Stimulated activated naive B cell treated with anti-CD40 and anti-IgM and Interleukin-4, amounts not matched to agents 10 μg/mL and 1 μg/mL and 100 μg/mL, for 72 hours (primary cell): ENCODE results near the gene HNRNPUL1.

Experiments used
- ATAC-seq, 2 donors: fragments of 150-1000 bp; cut with Tn5 transposase; replicated peaks; 2 replicates each; pipeline ENCODE4 v1.10.0; 2021; ENCODE audit warnings: moderate library complexity in 1 of 2
- DNase-seq: peaks from one replicate; pipeline ENCODE4 v3.0.0; 2021
- H3K27ac Mint-ChIP-seq: one replicate; pipeline ENCODE4 v1.8.0; 2022; ENCODE audit warnings: mild to moderate bottlenecking, mixed read lengths
- H3K27me3 Mint-ChIP-seq, 2 donors: one replicate each; pipeline ENCODE4 v1.8.0; 2022; ENCODE audit warnings: mixed read lengths in 2 of 2
- H3K36me3 Mint-ChIP-seq, 2 donors: one replicate each; pipeline ENCODE4 v1.8.0; 2022; ENCODE audit warnings: mixed read lengths in 2 of 2, mild to moderate bottlenecking in 1 of 2
- H3K4me1 Mint-ChIP-seq, 2 donors: one replicate each; pipeline ENCODE4 v1.8.0; 2022; ENCODE audit warnings: mixed read lengths in 2 of 2, mild to moderate bottlenecking in 1 of 2
- H3K4me3 Mint-ChIP-seq, 2 donors: one replicate each; pipeline ENCODE4 v1.8.0; 2022; ENCODE audit warnings: mild to moderate bottlenecking in 2 of 2, mixed read lengths in 2 of 2, moderate library complexity in 1 of 2
- H3K9me3 Mint-ChIP-seq, 2 donors: one replicate each; pipeline ENCODE4 v1.8.0; 2022; ENCODE audit warnings: mixed read lengths in 2 of 2, mild to moderate bottlenecking in 1 of 2

Gene HNRNPUL1

DNA sequence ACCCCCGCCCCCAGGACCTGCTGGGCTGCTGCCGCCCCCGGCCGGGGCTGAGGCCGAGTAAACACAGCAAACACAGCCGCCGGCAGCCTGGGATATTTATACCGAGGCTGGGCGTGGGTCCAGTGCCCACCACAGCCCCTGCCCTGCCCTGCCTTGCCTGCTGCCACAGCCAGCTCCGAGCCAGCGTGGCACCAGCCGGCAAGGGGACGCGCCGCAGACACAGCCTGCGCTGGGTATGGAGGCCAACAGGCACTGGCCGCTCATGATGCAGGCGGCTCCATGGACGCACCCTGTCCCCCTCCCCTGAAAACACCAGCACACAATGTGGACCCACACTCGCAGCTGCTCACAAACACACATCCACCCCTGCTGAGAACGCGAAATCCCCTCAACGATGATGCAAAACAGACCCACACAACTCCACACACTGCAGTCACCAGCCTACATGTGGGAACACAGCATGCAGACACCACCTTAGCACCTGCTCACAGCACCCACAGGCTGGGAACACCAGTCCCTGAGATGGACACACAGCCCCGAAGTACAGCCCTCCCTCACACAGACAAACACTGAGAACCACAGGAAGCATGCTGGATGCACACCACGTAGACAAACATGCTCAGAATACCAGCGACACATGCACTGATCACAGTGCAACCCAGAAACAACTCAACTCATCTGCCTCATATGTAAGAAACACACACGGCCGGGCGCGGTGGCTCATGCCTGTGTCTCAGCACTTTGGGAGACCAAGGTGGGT lies 62.0 kb downstream of the HNRNPUL1 start:
- Mint-ChIP-seq H3K4me1 (peaks cover 66 to 91% of the 10 kb centered on the region in 2 donors), H3K36me3 (peaks cover 40 to 68% of the 10 kb centered on the region in 2 donors), H3K27me3 (no peaks in the 10 kb centered on the region), H3K4me3 (peak overlapping the region; percentile 79 to 81), H3K27ac (peak overlapping the region; percentile 97), H3K9me3 (no peaks in the 10 kb centered on the region)
- DNase-seq, result peak; percentile 53
- ATAC-seq, result peak; percentile 53 to 59

DNA sequence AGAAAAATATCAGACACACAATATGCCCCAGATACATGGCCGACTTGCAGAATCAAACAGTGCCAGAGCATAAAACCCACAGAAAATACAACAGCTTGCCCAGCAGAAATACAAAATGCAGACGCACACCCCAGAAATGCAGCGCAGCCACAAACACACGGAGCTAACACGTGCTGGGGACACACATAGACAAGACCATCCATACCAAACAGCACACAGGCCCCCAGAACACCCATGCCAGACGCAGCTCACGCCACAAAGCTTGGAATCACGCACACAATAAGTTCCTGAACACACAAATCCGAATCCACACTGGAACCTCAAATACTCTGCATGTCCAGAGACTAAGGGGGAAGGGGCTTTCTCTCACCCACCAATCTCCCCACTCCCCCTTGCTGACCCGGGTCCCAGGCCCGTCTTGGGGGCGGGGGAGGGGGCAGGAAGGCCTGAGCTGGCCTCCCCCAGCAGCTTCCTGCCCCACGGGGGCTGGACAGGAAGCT lies 63.0 kb downstream of the HNRNPUL1 start:
- no peak for ATAC-seq
- DNase-seq, result no peak
- H3K36me3 Mint-ChIP-seq, result peaks cover 45 to 74% of the 10 kb centered on the region in 2 donors
- H3K4me3 Mint-ChIP-seq, result peak overlapping the region; percentile 79 to 81
- H3K27me3 Mint-ChIP-seq, result no peaks in the 10 kb centered on the region
- H3K27ac Mint-ChIP-seq, result peak overlapping the region; percentile 92
- H3K4me1 Mint-ChIP-seq, result peaks cover 71 to 91% of the 10 kb centered on the region in 2 donors
- no peaks in the 10 kb centered on the region for H3K9me3 Mint-ChIP-seq

DNA sequence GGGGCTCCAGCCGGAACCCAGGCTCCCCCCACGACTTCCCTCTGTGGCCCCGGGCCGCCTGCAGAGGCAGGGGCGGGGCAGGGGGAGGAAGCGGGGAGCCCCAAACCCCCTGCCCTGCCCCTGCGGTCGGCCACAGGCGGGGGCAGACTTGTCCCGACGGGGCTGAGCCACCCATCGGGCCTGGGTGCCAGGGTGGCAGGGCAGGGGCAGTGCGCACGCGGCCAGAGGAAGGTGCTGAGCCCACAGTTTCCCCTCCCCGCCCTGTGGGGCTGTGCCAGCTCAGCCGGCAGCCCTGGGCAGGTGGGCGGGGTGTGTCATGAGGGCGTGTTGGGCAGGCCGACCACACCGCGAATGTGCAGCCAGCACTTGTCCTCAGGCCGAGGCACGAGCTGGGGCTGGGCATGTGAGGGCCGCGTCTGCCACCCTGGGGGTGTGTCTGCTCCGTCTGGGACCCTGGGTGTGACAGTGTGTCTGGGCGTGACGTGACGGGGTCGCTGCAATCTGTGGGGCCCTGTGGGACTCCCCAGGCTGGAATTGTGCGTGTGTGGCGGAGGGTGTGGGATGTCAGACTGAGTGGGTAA lies 63.5 kb downstream of the HNRNPUL1 start:
- peaks cover 44 to 73% of the 10 kb centered on the region in 2 donors for H3K36me3 Mint-ChIP-seq
- H3K27me3 Mint-ChIP-seq, result no peaks in the 10 kb centered on the region
- H3K9me3 Mint-ChIP-seq, result no peaks in the 10 kb centered on the region
- H3K4me1 Mint-ChIP-seq, result peaks cover 68 to 88% of the 10 kb centered on the region in 2 donors
- DNase-seq, result peak; percentile 80
- peak; percentile 69 to 75 for ATAC-seq
- H3K27ac Mint-ChIP-seq, result peak overlapping the region; percentile 96
- peak overlapping the region; percentile 79 to 81 for H3K4me3 Mint-ChIP-seq

DNA sequence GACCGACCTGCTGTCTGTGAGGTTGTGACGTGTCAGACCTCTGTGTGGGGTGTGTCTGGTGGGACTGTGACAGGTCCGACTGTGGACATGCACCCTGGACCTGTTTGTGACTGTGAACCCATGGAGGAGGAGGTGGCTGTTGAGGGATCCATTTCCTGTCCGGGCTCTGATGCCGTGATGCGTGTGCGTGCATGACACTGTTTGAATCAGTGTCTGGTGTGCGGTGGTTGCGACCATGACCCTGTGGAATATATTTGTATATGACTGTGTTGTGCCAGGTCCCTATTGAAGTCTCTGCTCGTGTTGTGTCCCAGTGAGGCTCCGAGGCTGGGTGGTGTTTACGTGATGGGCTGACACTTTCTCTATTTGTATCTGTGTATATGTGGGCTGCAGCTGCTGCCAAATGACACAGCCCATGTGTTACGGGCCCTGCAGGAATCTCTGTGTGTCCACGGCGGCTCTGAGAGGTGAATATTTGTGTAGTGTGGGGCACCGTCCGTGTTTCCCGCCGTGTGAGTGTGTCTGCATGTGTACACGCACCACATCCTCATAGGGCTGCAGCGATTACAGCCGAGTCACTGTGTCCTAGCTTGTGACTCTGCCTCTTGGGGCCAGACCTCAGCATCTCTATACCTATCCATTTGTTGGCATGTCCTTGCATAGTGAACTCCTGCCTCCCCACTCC lies 64.1 kb downstream of the HNRNPUL1 start:
- Mint-ChIP-seq H3K9me3 (no peaks in the 10 kb centered on the region), H3K4me3 (peak overlapping the region; percentile 79 to 81), H3K27ac (peak overlapping the region; percentile 96), H3K36me3 (peaks cover 42 to 71% of the 10 kb centered on the region in 2 donors), H3K4me1 (peaks cover 62 to 86% of the 10 kb centered on the region in 2 donors), H3K27me3 (no peaks in the 10 kb centered on the region)
- ATAC-seq, result peak; percentile 19 to 29
- DNase-seq, result no peak

DNA sequence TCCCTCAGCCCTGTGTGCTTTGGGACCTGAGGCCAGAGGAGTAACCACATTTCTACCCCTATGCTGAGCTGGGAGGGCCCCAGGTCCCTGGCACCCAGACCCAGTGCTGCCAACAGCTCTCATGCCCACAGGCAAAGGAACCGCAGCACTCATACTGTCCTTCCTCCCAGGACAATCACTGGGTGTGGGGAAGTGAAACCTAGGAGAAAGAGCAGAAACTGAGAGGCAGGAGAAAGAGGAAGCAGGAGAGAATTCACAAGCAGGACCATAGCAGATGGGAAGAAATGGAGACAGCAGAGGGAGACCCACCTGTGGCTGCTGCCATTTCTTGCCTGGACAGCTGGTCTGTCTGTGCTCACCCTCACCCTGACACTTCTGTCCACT lies 64.7 kb downstream of the HNRNPUL1 start:
- Mint-ChIP-seq H3K27ac (peak overlapping the region; percentile 96), H3K36me3 (peaks cover 42 to 68% of the 10 kb centered on the region in 2 donors), H3K9me3 (no peaks in the 10 kb centered on the region), H3K4me3 (peak overlapping the region; percentile 79 to 81), H3K27me3 (no peaks in the 10 kb centered on the region), H3K4me1 (peaks cover 59 to 80% of the 10 kb centered on the region in 2 donors)
- no peak for DNase-seq
- ATAC-seq, result peak; percentile 0 to 5

DNA sequence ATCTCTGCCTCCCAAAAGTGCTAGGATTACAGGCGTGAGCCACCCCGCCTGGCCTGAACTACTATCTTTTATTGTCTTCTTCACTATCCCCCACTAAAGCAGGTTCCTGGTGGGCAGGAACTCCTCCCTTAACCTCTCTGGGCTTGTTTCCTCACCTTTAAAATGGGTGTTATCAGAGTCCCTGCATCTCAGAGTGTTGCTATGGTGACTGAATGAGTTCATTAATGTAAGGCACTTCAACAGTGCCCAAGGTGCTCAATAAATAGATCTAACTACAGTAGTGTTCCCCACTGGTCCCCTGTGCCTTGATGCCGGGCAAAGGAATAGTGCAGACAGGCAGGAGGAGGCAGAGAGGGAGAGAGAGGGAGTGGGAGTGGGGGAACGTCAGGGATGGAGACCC lies 66.3 kb downstream of the HNRNPUL1 start:
- peaks cover 37 to 61% of the 10 kb centered on the region in 2 donors for H3K36me3 Mint-ChIP-seq

DNA sequence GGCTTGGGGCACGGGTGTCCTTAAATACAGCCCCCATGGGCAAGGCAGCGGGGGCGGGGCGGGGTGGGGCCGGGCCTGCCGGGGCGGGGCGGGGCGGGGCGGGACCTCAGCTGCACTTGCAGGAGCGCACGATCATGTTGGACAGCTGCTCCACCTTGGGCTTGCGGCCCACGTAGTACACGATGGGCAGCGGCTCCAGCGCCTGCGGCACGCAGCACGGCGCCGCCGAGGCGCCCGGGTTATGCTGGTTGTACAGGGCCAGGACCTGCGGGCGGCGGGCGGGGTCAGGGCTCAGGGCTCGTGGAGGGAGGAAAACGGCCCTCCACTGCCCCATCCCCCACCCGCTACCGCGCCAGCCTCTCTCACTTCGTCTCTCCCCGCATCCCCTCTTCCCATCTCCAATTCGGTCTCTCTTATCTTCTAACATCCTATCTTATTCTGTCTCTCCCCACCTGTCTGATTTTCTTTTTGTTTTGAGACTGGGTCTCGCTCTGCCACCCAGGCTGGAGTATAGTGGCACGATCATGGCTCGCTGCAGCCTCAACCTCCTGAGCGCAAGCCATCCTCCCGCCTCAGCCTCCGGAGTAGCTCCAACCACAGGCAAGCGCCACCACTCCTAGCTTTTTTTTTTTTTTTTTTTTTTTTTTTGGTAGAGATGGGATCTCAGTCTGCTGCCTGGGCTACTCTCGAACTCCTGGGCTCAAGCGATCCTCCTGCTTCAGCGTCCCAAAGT lies 66.9 kb downstream of the HNRNPUL1 start:
- no peaks in the 10 kb centered on the region for H3K9me3 Mint-ChIP-seq
- peaks cover 40 to 62% of the 10 kb centered on the region in 2 donors for H3K36me3 Mint-ChIP-seq
- no peaks in the 10 kb centered on the region for H3K27me3 Mint-ChIP-seq
- H3K27ac Mint-ChIP-seq, result peak overlapping the region; percentile 22
- DNase-seq, result no peak
- H3K4me1 Mint-ChIP-seq, result peaks cover 52 to 76% of the 10 kb centered on the region in 2 donors
- ATAC-seq, result no peak
- no peak overlapping the region for H3K4me3 Mint-ChIP-seq

More for the DNA sequence above, 66.3 kb downstream of the HNRNPUL1 start:
- H3K9me3 Mint-ChIP-seq, result no peaks in the 10 kb centered on the region
- peak overlapping the region; percentile 70 for H3K27ac Mint-ChIP-seq
- H3K27me3 Mint-ChIP-seq, result no peaks in the 10 kb centered on the region
- H3K4me3 Mint-ChIP-seq, result peak overlapping the region in 1 of 2 donors; percentile 21
- ATAC-seq (no peak), DNase-seq (no peak)
- peaks cover 52 to 76% of the 10 kb centered on the region in 2 donors for H3K4me1 Mint-ChIP-seq

DNA sequence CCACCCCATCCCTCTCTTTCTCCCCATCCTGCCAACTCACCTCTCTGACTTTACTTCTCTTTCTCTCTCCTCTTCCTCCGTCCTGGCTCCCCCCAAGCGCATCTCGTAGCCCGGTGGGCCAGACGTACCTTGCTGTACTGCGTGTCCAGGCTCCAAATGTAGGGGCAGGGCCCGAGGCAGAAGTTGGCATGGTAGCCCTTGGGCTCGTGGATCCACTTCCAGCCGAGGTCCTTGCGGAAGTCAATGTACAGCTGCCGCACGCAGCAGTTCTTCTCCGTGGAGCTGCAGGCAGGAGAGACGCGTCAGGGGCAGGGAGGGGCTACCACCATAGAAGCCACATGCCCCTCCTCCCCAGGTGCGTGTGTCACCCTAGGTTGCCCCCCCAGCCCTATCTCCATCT lies 67.8 kb downstream of the HNRNPUL1 start:
- peak overlapping the region; percentile 81 for H3K27ac Mint-ChIP-seq
- H3K36me3 Mint-ChIP-seq, result peaks cover 40 to 61% of the 10 kb centered on the region in 2 donors
- H3K4me3 Mint-ChIP-seq, result no peak overlapping the region

DNA sequence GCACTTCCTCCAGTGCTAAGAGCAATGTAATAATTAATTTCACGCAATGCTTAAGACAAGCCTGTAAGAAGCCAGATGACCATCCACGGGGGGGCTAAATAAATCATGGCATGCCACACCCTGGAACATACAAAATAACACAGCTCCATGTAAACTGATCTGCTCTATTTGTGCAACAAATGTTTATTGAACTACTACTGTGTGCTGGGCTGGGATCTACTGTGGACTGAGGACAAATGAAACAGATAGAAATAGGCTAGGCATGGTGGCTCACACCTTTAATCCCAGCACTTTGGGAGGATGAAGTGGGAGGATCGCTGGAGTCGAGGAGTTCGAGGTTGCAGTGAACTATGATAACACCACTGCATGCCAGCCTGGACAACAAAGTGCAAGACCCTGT lies 68.3 kb downstream of the HNRNPUL1 start:
- Mint-ChIP-seq H3K27me3 (no peaks in the 10 kb centered on the region), H3K4me3 (no peak overlapping the region), H3K4me1 (peaks cover 41 to 71% of the 10 kb centered on the region in 2 donors), H3K36me3 (peaks cover 40 to 61% of the 10 kb centered on the region in 2 donors), H3K27ac (no peak overlapping the region), H3K9me3 (no peaks in the 10 kb centered on the region)
- no peak for ATAC-seq
- DNase-seq, result no peak

More for the DNA sequence above, 67.8 kb downstream of the HNRNPUL1 start:
- DNase-seq (no peak), ATAC-seq (no peak)
- H3K9me3 Mint-ChIP-seq, result no peaks in the 10 kb centered on the region
- H3K4me1 Mint-ChIP-seq, result peaks cover 43 to 73% of the 10 kb centered on the region in 2 donors
- H3K27me3 Mint-ChIP-seq, result no peaks in the 10 kb centered on the region

DNA sequence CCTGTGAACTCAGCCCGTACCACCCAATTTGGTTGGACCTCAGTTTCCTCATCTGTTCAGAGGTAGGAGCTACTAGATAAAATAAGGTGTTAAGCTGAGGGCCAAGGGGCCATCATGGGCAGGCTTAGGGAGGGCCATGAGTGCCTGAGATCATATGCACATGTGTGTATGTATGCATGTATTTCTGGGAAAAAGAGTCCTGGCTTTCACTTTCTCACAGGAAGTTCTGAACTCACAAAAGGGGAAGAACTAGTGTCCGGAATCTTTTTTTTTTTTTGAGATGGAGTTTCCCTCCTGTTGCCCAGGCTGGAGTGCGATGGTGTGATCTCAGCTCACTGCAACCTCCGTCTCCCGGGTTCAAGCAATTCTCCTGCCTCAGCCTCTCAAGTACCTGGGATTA lies 70.6 kb downstream of the HNRNPUL1 start:
- H3K27ac Mint-ChIP-seq, result peak overlapping the region; percentile 94
- no peak for DNase-seq
- H3K9me3 Mint-ChIP-seq, result no peaks in the 10 kb centered on the region
- ATAC-seq, result peak; percentile 70 to 91
- H3K36me3 Mint-ChIP-seq, result peaks cover 32 to 53% of the 10 kb centered on the region in 2 donors
- peaks cover 30 to 63% of the 10 kb centered on the region in 2 donors for H3K4me1 Mint-ChIP-seq
- no peaks in the 10 kb centered on the region for H3K27me3 Mint-ChIP-seq
- H3K4me3 Mint-ChIP-seq, result peak overlapping the region; percentile 50 to 68

DNA sequence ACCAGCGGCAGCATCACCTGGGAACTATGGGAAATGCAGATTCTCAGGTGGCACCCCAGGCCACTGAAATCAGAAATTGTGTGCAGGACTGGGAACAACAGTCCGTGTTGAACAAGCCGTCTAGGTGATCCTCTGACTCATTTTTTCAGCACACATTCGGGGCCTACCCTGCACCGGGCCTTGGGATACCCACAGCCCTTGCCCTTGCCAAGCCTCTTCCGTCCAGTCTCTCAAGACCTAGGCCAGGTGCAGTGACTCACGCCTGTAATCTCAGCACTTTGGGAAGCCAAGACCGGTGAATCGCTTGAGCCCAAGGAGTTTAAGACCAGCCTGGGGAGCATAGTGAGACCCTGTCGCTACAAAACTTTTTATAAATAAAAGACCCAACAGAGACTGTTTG lies 71.3 kb downstream of the HNRNPUL1 start:
- H3K36me3 Mint-ChIP-seq, result peaks cover 32 to 54% of the 10 kb centered on the region in 2 donors
- peak overlapping the region; percentile 94 for H3K27ac Mint-ChIP-seq
- no peaks in the 10 kb centered on the region for H3K9me3 Mint-ChIP-seq
- no peak for ATAC-seq
- peaks cover 29 to 62% of the 10 kb centered on the region in 2 donors for H3K4me1 Mint-ChIP-seq
- no peak for DNase-seq
- no peaks in the 10 kb centered on the region for H3K27me3 Mint-ChIP-seq
- H3K4me3 Mint-ChIP-seq, result peak overlapping the region; percentile 41 to 50

DNA sequence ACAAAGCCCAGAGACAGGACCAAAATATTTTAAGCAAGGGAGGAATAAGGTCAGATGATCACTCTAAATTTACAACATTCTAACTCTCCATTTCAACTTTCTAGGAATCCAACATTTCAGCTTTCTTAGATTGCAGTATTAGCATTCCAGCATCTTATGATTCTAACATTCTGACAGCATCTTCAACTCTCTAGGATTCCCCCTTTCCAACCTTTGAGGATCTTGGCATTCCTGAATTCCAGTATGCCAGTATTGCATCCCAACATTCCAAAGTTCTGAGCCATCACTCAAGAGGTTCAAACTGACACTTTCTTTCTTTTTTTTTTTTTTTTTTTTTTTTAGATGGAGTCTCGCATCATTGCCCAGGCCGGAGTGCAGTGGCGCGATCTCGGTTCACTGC lies 75.8 kb downstream of the HNRNPUL1 start:
- Mint-ChIP-seq H3K36me3 (peaks cover 44 to 60% of the 10 kb centered on the region in 2 donors), H3K9me3 (no peaks in the 10 kb centered on the region), H3K27me3 (no peaks in the 10 kb centered on the region), H3K4me3 (no peak overlapping the region), H3K27ac (no peak overlapping the region), H3K4me1 (peaks cover 30 to 64% of the 10 kb centered on the region in 2 donors)
- DNase-seq (no peak), ATAC-seq (no peak)

DNA sequence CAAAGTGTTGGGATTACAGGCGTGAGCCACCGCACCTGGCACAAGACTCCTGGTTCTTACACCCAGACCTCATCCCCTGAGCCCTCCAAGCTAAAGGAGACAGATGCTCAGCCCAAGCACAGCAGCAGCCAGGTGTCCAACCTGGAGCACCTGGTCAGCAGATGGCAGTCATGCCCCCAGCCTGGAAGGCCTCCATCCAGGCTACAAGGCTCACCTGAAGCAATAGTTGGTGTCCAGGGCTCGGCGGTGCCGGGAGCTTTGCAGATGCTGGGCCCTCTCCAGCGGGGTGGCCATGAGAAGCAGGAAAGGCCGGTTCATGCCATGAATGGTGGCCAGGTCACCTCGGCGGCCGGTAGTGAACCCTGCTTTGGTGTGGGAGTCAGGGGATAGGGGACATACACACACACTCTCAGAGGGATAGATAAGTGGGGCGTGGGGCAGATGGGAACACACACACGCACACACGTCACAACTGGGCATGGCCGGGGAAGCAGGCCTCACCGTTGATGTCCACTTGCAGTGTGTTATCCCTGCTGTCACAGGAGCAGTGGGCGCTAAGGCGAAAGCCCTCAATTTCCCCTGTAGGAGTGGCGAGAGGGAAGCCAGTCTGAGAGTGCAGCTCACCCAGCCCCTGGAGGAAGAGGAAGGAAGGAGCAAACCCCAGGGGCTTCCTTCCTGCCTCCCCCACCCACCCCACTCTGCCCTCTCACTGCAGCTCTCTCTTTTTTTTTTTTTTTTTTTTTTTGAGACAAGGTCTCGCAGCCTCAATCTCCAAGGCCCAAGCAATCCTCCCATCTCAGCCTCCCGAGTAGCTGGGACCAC lies 77.7 kb downstream of the HNRNPUL1 start:
- no peak for ATAC-seq
- peaks cover 36 to 52% of the 10 kb centered on the region in 2 donors for H3K36me3 Mint-ChIP-seq
- no peak overlapping the region for H3K4me3 Mint-ChIP-seq
- H3K27ac Mint-ChIP-seq, result peak overlapping the region; percentile 84
- no peak for DNase-seq
- peaks cover 27 to 47% of the 10 kb centered on the region in 2 donors for H3K4me1 Mint-ChIP-seq
- no peaks in the 10 kb centered on the region for H3K9me3 Mint-ChIP-seq
- H3K27me3 Mint-ChIP-seq, result no peaks in the 10 kb centered on the region
